Type B pancreatic cell (in vitro differentiated cells): ENCODE measurements around the gene AK4. TPM values are rescaled to one million over a fixed set of nuclear protein-coding genes. Genes with fewer than 3 reads are reported as not detected.

Source experiments
- DNase-seq: peaks from one replicate; pipeline ENCODE4 v3.0.0; 2021; ENCODE audit warnings: mixed read lengths; ENCODE audit not compliant: unreplicated experiment; ENCODE audit errors: extremely low spot score
- H3K27ac Mint-ChIP-seq: 2 replicates; pipeline ENCODE4 v1.8.0; 2021; ENCODE audit warnings: mild to moderate bottlenecking, mixed read lengths
- H3K27me3 Mint-ChIP-seq: 2 replicates; pipeline ENCODE4 v1.8.0; 2021; ENCODE audit warnings: mixed read lengths
- H3K36me3 Mint-ChIP-seq: 2 replicates; pipeline ENCODE4 v1.8.0; 2021; ENCODE audit warnings: mixed read lengths
- H3K4me1 Mint-ChIP-seq: one replicate; pipeline ENCODE4 v1.8.0; 2021; ENCODE audit warnings: mixed read lengths; ENCODE audit not compliant: unreplicated experiment
- H3K4me3 Mint-ChIP-seq: 2 replicates; pipeline ENCODE4 v1.8.0; 2021; ENCODE audit warnings: mild to moderate bottlenecking, mixed read lengths
- H3K9me3 Mint-ChIP-seq: 2 replicates; pipeline ENCODE4 v1.8.0; 2021; ENCODE audit warnings: mixed read lengths
- CTCF ChIP-seq: fragments of 200-600 bp; sonication (generic); conservative IDR thresholded peaks from 2 replicates; pipeline ENCODE4 v1.5.0; 2021; ENCODE audit warnings: antibody characterized with exemption, mild to moderate bottlenecking
- total RNA-seq: library from RNA; stranded (reverse); gene quantifications from 2 replicates; pipeline ENCODE4 v1.2.1, GENCODE V29; 2021; ENCODE audit warnings: low replicate concordance

Gene AK4
- total RNA-seq, 1 donor from 2014 or later, result 35.2 TPM

- H3K27me3 Mint-ChIP-seq, result peaks cover 36% of the 10 kb centered on the region
- H3K36me3 Mint-ChIP-seq, result no peaks in the 10 kb centered on the region
- peak overlapping the region; percentile 90 for H3K4me3 Mint-ChIP-seq
- peaks cover 10% of the 10 kb centered on the region for H3K4me1 Mint-ChIP-seq
- TF ChIP-seq CTCF, result no peak
- H3K27ac Mint-ChIP-seq, result peak overlapping the region; percentile 9
- DNase-seq, result no peak
- H3K9me3 Mint-ChIP-seq, result no peaks in the 10 kb centered on the region
These were observed 118.5 kb downstream of the AK4 start for GRCh38 chr1:65266476-65266875.

- Mint-ChIP-seq H3K36me3 (no peaks in the 10 kb centered on the region), H3K9me3 (no peaks in the 10 kb centered on the region), H3K4me1 (peaks cover 10% of the 10 kb centered on the region), H3K27me3 (peaks cover 36% of the 10 kb centered on the region), H3K4me3 (peak overlapping the region; percentile 63), H3K27ac (peak overlapping the region; percentile 74)
- no peak for TF ChIP-seq CTCF
- no peak for DNase-seq
These were observed 119.3 kb downstream of the AK4 start for GRCh38 chr1:65267271-65267670.

GRCh38 chr1:65267683-65268082, 119.7 kb downstream of the AK4 start:
- peak overlapping the region; percentile 63 for H3K4me3 Mint-ChIP-seq

GRCh38 chr1:65269612-65270011, 121.6 kb downstream of the AK4 start:
- peaks cover 7% of the 10 kb centered on the region for H3K4me1 Mint-ChIP-seq
- TF ChIP-seq CTCF, result no peak
- DNase-seq, result no peak
- no peak overlapping the region for H3K4me3 Mint-ChIP-seq
- no peaks in the 10 kb centered on the region for H3K9me3 Mint-ChIP-seq
- peaks cover 23% of the 10 kb centered on the region for H3K27me3 Mint-ChIP-seq
- no peak overlapping the region for H3K27ac Mint-ChIP-seq
- no peaks in the 10 kb centered on the region for H3K36me3 Mint-ChIP-seq

More at GRCh38 chr1:65267683-65268082, 119.7 kb downstream of the AK4 start:
- DNase-seq, result no peak
- Mint-ChIP-seq H3K36me3 (no peaks in the 10 kb centered on the region), H3K27me3 (peaks cover 36% of the 10 kb centered on the region), H3K27ac (peak overlapping the region; percentile 74), H3K4me1 (peaks cover 10% of the 10 kb centered on the region), H3K9me3 (no peaks in the 10 kb centered on the region)
- no peak for TF ChIP-seq CTCF

- no peak for DNase-seq
- no peaks in the 10 kb centered on the region for H3K9me3 Mint-ChIP-seq
- H3K4me1 Mint-ChIP-seq, result peaks cover 35% of the 10 kb centered on the region
- no peaks in the 10 kb centered on the region for H3K27me3 Mint-ChIP-seq
- no peak overlapping the region for H3K4me3 Mint-ChIP-seq
- peak overlapping the region; percentile 3 for H3K27ac Mint-ChIP-seq
- no peaks in the 10 kb centered on the region for H3K36me3 Mint-ChIP-seq
- TF ChIP-seq CTCF, result no peak
These were observed 128.4 kb downstream of the AK4 start for GRCh38 chr1:65276197-65276939.
